Epithelial cell of proximal tubule (primary cell): ENCODE results near the gene CERS4. TPM values are rescaled to one million over a fixed set of nuclear protein-coding genes. Genes with fewer than 3 reads are reported as not detected.

ENCODE experiments used
- DNase-seq: peaks from one replicate; pipeline ENCODE4 v3.0.0-alpha.2; 2011; ENCODE audit warnings: low read depth
- H3K4me3 ChIP-seq: 2 replicates; pipeline ENCODE4 v1.5.1; 2011; ENCODE audit warnings: low read depth, mild to moderate bottlenecking, low read length
- CTCF ChIP-seq: conservative IDR thresholded peaks from 2 replicates; pipeline ENCODE4 v1.5.1; 2012; ENCODE audit warnings: low read depth, mild to moderate bottlenecking, low read length
- total RNA-seq: library from RNA; depleted of rRNA; stranded (reverse); fragments of >200 nt; gene quantifications from 2 replicates; pipeline ENCODE4 v1.2.3, GENCODE V29; 2015

Gene CERS4
- total RNA-seq, 1 donor from 2014 or later: 24.5 TPM

- TF ChIP-seq CTCF: no peak
- H3K4me3 ChIP-seq: peak within 1 kb of the TSS; percentile 72
- peak; percentile 40 for DNase-seq
These were observed 99.0 kb downstream of the CERS4 start, which contains the start of gene CD320 for GRCh38 chr19:8307965-8308866. Gene CD320, minus strand, starts transcription at chr19:8308358. Its CDS starts 68 bp downstream, at chr19:8308290.

DNA sequence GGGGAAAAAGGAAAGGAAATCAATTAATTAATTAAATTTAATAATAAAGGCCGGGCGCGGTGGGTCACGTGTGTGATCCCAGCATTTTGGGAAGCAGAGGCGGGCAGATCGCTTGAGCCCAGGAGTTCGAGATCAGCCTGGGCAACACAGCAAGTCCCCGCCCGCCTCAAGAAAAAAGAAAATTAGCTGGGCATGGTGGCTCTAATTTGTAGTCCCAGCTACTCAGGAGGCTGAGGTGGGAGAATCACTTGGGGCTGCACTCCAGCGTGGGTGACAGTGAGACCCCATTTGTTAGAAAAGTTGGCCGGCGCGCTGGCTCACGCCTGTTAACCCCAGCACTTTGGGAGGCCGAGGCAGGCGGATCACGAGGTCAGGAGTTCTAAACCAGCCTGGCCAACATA lies 99.7 kb downstream of the CERS4 start:
- H3K4me3 ChIP-seq: peak overlapping the region; percentile 72
- no peak for DNase-seq
- TF ChIP-seq CTCF: no peak

DNA sequence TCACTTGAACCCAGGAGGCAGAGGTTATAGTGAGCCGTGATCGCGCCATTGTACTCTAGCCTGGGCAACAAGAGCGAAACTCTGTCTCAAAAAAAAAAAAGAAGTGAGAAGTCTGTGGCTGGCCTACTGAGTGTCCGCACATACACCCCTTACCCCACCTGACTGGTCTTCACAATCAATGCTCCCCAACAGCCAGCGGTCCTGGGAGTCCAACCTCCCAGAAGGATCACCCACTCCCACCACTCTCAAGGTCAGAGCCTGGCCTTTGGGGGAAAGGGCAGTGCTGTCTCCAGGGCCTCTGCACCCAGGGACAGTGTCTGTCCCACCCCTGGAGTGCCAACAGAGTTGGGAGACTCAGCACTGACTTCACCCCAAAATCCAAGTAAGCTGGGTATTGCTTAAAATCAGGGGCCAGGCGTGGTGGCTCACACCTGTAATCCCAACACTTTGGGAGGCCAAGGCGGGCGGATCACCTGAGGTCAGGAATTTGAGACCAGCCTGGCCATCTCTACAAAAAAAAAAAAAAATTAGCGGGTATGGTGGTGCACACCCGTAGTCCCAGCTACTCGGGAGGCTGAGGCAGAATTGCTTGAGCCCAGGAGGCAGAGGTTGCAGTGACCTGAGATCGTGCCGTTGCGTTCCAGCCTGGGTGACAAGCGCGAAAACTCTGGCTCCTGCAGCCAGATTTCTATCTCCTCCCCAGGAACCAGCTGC lies 101.3 kb downstream of the CERS4 start:
- no peak overlapping the region for H3K4me3 ChIP-seq
- DNase-seq: no peak
- no peak for TF ChIP-seq CTCF

DNA sequence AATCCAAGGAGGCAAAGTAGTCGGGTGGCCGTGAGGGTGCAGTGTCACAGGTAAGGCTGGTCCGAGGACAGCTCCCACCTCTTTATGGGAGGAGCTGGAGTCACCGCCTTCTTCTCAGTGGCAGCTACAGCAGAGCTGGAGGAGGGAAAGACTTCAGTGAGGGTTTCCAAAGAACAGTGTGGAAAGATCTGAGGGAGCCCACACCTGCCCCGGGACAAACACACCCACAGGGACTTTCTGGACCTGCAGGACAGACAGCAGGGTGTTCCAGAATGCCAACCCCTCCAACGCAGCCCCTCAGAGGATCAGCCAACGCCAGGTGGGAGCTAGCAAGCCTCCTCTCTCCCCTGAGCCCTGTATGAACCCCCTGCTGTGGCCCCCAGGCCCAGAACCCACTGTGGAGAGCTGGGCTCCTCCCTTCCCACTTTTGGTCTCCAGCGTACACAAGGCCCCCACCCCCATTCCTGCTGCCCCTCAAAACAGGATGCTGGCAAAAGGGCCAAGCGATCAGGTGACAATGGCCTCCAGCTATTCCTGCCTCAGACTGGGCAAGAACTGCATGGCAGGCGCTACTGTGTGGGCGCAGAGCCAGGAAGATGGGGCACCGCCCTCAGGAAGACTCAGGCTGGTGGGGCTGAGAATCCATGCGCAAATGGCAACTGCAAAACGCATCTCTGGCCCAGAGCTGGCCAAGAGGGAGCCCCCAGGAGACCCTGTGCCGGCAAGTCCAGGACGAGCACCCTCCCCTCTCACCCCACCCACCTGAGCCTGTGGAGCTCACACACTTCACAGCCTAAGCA lies 102.5 kb downstream of the CERS4 start:
- H3K4me3 ChIP-seq: no peak overlapping the region
- no peak for TF ChIP-seq CTCF
- no peak for DNase-seq

Other genes with a start within 250 kb of the CERS4 start
- gene ELAVL1, start 203.7 kb upstream of the CERS4 start, total RNA-seq: 28.6 and 69.6 TPM in 2 replicates
- not detected in 2 replicates for gene CCL25, start 156.6 kb upstream of the CERS4 start, total RNA-seq
- 0.06 TPM in 1 of 2 replicates, not detected in the other for gene FBN3, start 59.8 kb upstream of the CERS4 start, total RNA-seq
- gene CD320, start 99.0 kb downstream of the CERS4 start, total RNA-seq: 198 and 238 TPM in 2 replicates
- 76.6 and 77.9 TPM in 2 replicates for gene NDUFA7, start 112.0 kb downstream of the CERS4 start, total RNA-seq
- gene RPS28, start 112.1 kb downstream of the CERS4 start, total RNA-seq: 459 and 508 TPM in 2 replicates
- 0.29 and 2.2 TPM in 2 replicates for gene KANK3, start 133.9 kb downstream of the CERS4 start, total RNA-seq
- 16.6 and 82.0 TPM in 2 replicates for gene ANGPTL4, start 154.8 kb downstream of the CERS4 start, total RNA-seq
- 16.6 and 23.3 TPM in 2 replicates for gene RAB11B, start 181.0 kb downstream of the CERS4 start, total RNA-seq
- gene MARCHF2, start 203.9 kb downstream of the CERS4 start, total RNA-seq: 48.8 and 58.9 TPM in 2 replicates
- gene HNRNPM, start 235.6 kb downstream of the CERS4 start, total RNA-seq: 134 and 169 TPM in 2 replicates